ENCODE results near the gene PHB1.
"Not testable (repeated sequence)": the region's sequence is repeated elsewhere in the genome, so short reads cannot be mapped to it uniquely, and the experiment has no call there.

Gene PHB1

GRCh38 chr17:49406421-49407061, 8.1 kb downstream of the PHB1 start:
- DNase-seq (ENCODE audit: low read depth in 4 of 4, low spot score in 1 of 4), result no peak

GRCh38 chr17:49404906-49405305, 9.8 kb downstream of the PHB1 start:
- no peak for DNase-seq (ENCODE audit: low read depth in 4 of 4, low spot score in 1 of 4)

- no peak for DNase-seq (ENCODE audit: low read depth in 4 of 4, low spot score in 1 of 4)
These were observed 10.3 kb downstream of the PHB1 start for GRCh38 chr17:49404361-49404760.

- DNase-seq (ENCODE audit: low read depth in 4 of 4, low spot score in 1 of 4), result no peak
These were observed 11.0 kb downstream of the PHB1 start for GRCh38 chr17:49403514-49404289.

GRCh38 chr17:49402706-49403105, 12.0 kb downstream of the PHB1 start:
- no peak for DNase-seq (ENCODE audit: low read depth in 4 of 4, low spot score in 1 of 4)

GRCh38 chr17:49401971-49402611, 12.6 kb downstream of the PHB1 start:
- no peak for DNase-seq (ENCODE audit: low read depth in 4 of 4, low spot score in 1 of 4)

GRCh38 chr17:49399995-49400394, 14.7 kb downstream of the PHB1 start:
- DNase-seq (ENCODE audit: low read depth in 4 of 4, low spot score in 1 of 4), result no peak

- DNase-seq (ENCODE audit: low read depth in 4 of 4, low spot score in 1 of 4), result no peak
These were observed 17.1 kb downstream of the PHB1 start for GRCh38 chr17:49397586-49397985.

- no peak for DNase-seq (ENCODE audit: low read depth in 4 of 4, low spot score in 1 of 4)
These were observed 21.0 kb downstream of the PHB1 start for GRCh38 chr17:49393491-49394255.

GRCh38 chr17:49390548-49391324, 23.9 kb downstream of the PHB1 start:
- no peak for DNase-seq (ENCODE audit: low read depth in 4 of 4, low spot score in 1 of 4)

- DNase-seq (ENCODE audit: low read depth in 4 of 4, low spot score in 1 of 4), result not testable (repeated sequence)
These were observed 25.0 kb downstream of the PHB1 start for GRCh38 chr17:49389514-49390347.

GRCh38 chr17:49388692-49389513, 25.8 kb downstream of the PHB1 start:
- no peak for DNase-seq (ENCODE audit: low read depth in 4 of 4, low spot score in 1 of 4)

- DNase-seq (ENCODE audit: low read depth in 4 of 4, low spot score in 1 of 4), result no peak
These were observed 26.4 kb downstream of the PHB1 start for GRCh38 chr17:49388290-49388640.

GRCh38 chr17:49387498-49388289, 27.0 kb downstream of the PHB1 start:
- DNase-seq (ENCODE audit: low read depth in 4 of 4, low spot score in 1 of 4), result no peak

GRCh38 chr17:49386373-49386772, 28.3 kb downstream of the PHB1 start:
- no peak for DNase-seq (ENCODE audit: low read depth in 4 of 4, low spot score in 1 of 4)

- DNase-seq (ENCODE audit: low read depth in 4 of 4, low spot score in 1 of 4), result no peak
These were observed 29.7 kb downstream of the PHB1 start for GRCh38 chr17:49384951-49385350.

- DNase-seq (ENCODE audit: low read depth in 4 of 4, low spot score in 1 of 4), result no peak
These were observed 31.6 kb downstream of the PHB1 start for GRCh38 chr17:49383060-49383459.

- DNase-seq (ENCODE audit: low read depth in 4 of 4, low spot score in 1 of 4), result no peak
These were observed 32.1 kb downstream of the PHB1 start for GRCh38 chr17:49382556-49382955.
